Measurements from ENCODE around the gene GRIP2.

The GRIP2 gene

DNA sequence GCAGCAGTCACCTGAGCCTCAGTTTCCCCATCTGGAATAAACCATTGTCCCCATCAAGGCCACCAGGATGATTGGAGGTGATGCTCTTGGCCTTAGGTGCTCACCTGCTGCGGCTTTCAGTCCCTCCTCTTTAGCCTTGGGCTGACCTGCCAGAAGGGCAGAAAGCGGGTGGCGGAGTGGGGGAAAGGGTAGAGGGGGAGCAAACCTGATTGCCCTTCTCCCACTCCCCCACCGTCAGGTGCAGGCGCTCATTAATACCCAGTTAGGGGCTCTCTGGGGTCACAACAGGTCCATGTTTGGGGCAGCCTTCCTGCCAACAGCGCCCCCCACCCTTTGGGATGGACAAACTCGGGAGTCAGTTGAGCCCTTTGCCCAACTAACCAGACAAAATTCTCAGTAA lies 50.5 kb downstream of the GRIP2 start (continued):
- no peak for TF ChIP-seq BACH2 (CRISPR knock-in tag; IDR thresholded peaks at IDR 0.05; ENCODE audit: borderline replicate concordance)
- TF ChIP-seq, protein P1, sequence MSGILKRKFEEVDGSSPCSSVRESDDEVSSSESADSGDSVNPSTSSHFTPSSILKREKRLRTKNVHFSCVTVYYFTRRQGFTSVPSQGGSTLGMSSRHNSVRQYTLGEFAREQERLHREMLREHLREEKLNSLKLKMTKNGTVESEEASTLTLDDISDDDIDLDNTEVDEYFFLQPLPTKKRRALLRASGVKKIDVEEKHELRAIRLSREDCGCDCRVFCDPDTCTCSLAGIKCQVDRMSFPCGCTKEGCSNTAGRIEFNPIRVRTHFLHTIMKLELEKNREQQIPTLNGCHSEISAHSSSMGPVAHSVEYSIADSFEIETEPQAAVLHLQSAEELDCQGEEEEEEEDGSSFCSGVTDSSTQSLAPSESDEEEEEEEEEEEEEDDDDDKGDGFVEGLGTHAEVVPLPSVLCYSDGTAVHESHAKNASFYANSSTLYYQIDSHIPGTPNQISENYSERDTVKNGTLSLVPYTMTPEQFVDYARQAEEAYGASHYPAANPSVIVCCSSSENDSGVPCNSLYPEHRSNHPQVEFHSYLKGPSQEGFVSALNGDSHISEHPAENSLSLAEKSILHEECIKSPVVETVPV (CRISPR knock-in tag; IDR thresholded peaks at IDR 0.05) = no peak
- TF ChIP-seq ZNF70 (CRISPR knock-in tag; IDR thresholded peaks at IDR 0.05) = no peak

GRCh38 chr3:14488286-14489041 lies 51.7 kb downstream of the GRIP2 start:
- ATAC-seq = no peak
- TF ChIP-seq OSR1 (CRISPR knock-in tag; IDR thresholded peaks at IDR 0.05) = no peak
- TF ChIP-seq ARNTL (CRISPR knock-in tag; IDR thresholded peaks at IDR 0.05; ENCODE audit: borderline replicate concordance, low read depth) = no peak
- TF ChIP-seq ESRRG (CRISPR knock-in tag; IDR thresholded peaks at IDR 0.05) = no peak
- no peak for TF ChIP-seq PPARA (CRISPR knock-in tag; IDR thresholded peaks at IDR 0.05; ENCODE audit: borderline replicate concordance)
- TF ChIP-seq ZFP30 (CRISPR knock-in tag; IDR thresholded peaks at IDR 0.05) = no peak
- TF ChIP-seq CSDC2 (CRISPR knock-in tag; IDR thresholded peaks at IDR 0.05) = no peak
- TF ChIP-seq TOX (CRISPR knock-in tag; IDR thresholded peaks at IDR 0.05; ENCODE audit: borderline replicate concordance) = no peak
- TF ChIP-seq ISL1 (CRISPR knock-in tag; IDR thresholded peaks at IDR 0.05) = no peak
- no peak for TF ChIP-seq BACH2 (CRISPR knock-in tag; IDR thresholded peaks at IDR 0.05; ENCODE audit: borderline replicate concordance)
- no peak for TF ChIP-seq CREB5 (CRISPR knock-in tag; IDR thresholded peaks at IDR 0.05; ENCODE audit: low read depth)
- no peak for TF ChIP-seq TCF4 (CRISPR knock-in tag; IDR thresholded peaks at IDR 0.05; ENCODE audit: borderline replicate concordance)
- TF ChIP-seq GLIS3 (CRISPR knock-in tag; IDR thresholded peaks at IDR 0.05) = no peak
- no peak for TF ChIP-seq TSHZ2 (CRISPR knock-in tag; IDR thresholded peaks at IDR 0.05)
- no peak for TF ChIP-seq ZFP3 (CRISPR knock-in tag; IDR thresholded peaks at IDR 0.05)
- no peak for TF ChIP-seq RARB (CRISPR knock-in tag; IDR thresholded peaks at IDR 0.05)
- TF ChIP-seq PATZ1 (CRISPR knock-in tag; IDR thresholded peaks at IDR 0.05; ENCODE audit: borderline replicate concordance) = no peak
- TF ChIP-seq, protein P2, sequence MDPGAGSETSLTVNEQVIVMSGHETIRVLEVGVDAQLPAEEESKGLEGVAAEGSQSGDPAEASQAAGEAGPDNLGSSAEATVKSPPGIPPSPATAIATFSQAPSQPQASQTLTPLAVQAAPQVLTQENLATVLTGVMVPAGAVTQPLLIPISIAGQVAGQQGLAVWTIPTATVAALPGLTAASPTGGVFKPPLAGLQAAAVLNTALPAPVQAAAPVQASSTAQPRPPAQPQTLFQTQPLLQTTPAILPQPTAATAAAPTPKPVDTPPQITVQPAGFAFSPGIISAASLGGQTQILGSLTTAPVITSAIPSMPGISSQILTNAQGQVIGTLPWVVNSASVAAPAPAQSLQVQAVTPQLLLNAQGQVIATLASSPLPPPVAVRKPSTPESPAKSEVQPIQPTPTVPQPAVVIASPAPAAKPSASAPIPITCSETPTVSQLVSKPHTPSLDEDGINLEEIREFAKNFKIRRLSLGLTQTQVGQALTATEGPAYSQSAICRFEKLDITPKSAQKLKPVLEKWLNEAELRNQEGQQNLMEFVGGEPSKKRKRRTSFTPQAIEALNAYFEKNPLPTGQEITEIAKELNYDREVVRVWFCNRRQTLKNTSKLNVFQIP (CRISPR knock-in tag; IDR thresholded peaks at IDR 0.05; ENCODE audit: borderline replicate concordance, low read depth) = no peak
- TF ChIP-seq ZNF8 (CRISPR knock-in tag; IDR thresholded peaks at IDR 0.05) = no peak

DNA sequence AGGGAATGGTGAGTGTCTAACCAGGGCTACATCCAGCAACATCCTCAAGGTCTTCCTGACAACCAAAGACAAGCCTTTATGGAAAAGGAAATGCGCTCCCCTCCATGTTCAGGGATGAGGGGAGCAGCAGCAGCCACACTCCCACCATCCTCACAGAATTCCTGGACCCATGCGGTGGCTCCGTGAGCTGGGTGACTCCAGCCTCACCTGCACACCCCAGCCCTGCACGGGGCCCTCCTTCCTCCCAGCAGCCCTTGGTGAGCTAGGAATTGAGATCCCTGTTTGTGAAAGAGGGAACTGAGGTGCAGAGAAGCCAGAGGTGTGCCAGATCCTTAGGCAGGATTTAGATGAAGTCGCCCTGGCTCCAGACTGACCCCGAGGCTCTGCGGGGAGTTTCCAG lies 52.3 kb downstream of the GRIP2 start:
- ATAC-seq = no peak
- TF ChIP-seq RARB (CRISPR knock-in tag; IDR thresholded peaks at IDR 0.05) = no peak
